ENCODE data around the gene MXD4. TPM values are rescaled to one million over a fixed set of nuclear protein-coding genes. Genes with fewer than 3 reads are reported as not detected.

The MXD4 gene
- total and polyA plus RNA-seq, 9 of the 15 experiments (the other 6 are each of a cell fraction or from before 2014, with no cell fraction given) = 0.06 to 13.5 (median 5.9) TPM

- no peak for DNase-seq (ENCODE audit: extremely low read depth in 1 of 4, low spot score in 3 of 4)
- Histone ChIP-seq H3K9me3 (replicated peaks; ENCODE audit: control insufficient read depth, insufficient read depth, low read depth, low read length) (no peaks in the 10 kb centered on the region), H3K4me1 (replicated peaks in 1 of 2; ENCODE audit: control insufficient read depth in 2 of 2, insufficient read depth in 2 of 2, low read length in 2 of 2) (peaks cover 0 to 49% of the 10 kb centered on the region in 2 experiments; a peak in 2 of 5 replicates), H2AFZ (ENCODE audit: low read depth, low read length) (no peak overlapping the region), H3K4me3 (no peak overlapping the region), H3K27me3 (ENCODE audit: control insufficient read depth in 2 of 2, insufficient read depth in 2 of 2, low read length in 2 of 2) (no peaks in the 10 kb centered on the region), H4K20me1 (replicated peaks; ENCODE audit: control insufficient read depth, insufficient read depth, low read length) (no peaks in the 10 kb centered on the region), H3K79me2 (ENCODE audit: control insufficient read depth, insufficient read depth, low read length) (no peaks in the 10 kb centered on the region), H3K27ac (ENCODE audit: extremely low read depth, low read depth, low read length) (no peak overlapping the region), H3K36me3 (ENCODE audit: control insufficient read depth, insufficient read depth, low read length) (no peaks in the 10 kb centered on the region), H3K9ac (ENCODE audit: insufficient read depth in 1 of 2, low read depth in 2 of 2, low read length in 2 of 2) (no peak overlapping the region), H3K9me1 (ENCODE audit: control insufficient read depth, insufficient read depth, low read length) (peaks cover 2% of the 10 kb centered on the region), H3K4me2 (ENCODE audit: insufficient read depth, low read length) (no peak overlapping the region)
- ATAC-seq = no peak
- in situ Hi-C loops (cut with MboI) (no loop called here), intact Hi-C loops (cut with micrococcal nuclease) (no loop called here)
- WGBS (ENCODE audit: insufficient coverage, low coverage, missing lambda C conversion rate) = 67% methylated on average over 10 of the region's 14 CpGs
- CTCF ChIA-PET (ENCODE audit: low intra/inter-chr PET ratio) = no interaction called here
- BruUV-seq (replicated peaks) = no TSS peak
- POLR2A ChIA-PET = no interaction called here
- FAIRE-seq = no peak
- TF ChIP-seq SRSF1 (IDR thresholded peaks at IDR 0.05; ENCODE audit: low read depth, low read length) (no peak), ZNF12 (CRISPR knock-in tag; IDR thresholded peaks at IDR 0.05) (no peak), MAFK (IDR thresholded peaks at IDR 0.05; ENCODE audit: low read length) (no peak), POLR2G (IDR thresholded peaks at IDR 0.05; ENCODE audit: low read depth, low read length) (0 out of 2 replicates have a peak, but pooled peaks have one; percentile 1), HOXB6 (CRISPR knock-in tag; IDR thresholded peaks at IDR 0.05; ENCODE audit: borderline replicate concordance) (no peak), ZBTB5 (IDR thresholded peaks at IDR 0.05) (no peak), FOXK1 (CRISPR knock-in tag; IDR thresholded peaks at IDR 0.05; ENCODE audit: borderline replicate concordance) (no peak), ARID2 (IDR thresholded peaks at IDR 0.05) (no peak), MTA2 (IDR thresholded peaks at IDR 0.05; ENCODE audit: low read depth) (no peak), PTTG1 (tag; IDR thresholded peaks at IDR 0.05; ENCODE audit: low read depth) (no peak), NFE2 (IDR thresholded peaks at IDR 0.05; ENCODE audit: low read depth) (no peak), ZNF143 (CRISPR knock-in tag; IDR thresholded peaks at IDR 0.05) (0 out of 2 replicates have a peak, but pooled peaks have one; percentile 31), NCOA4 (IDR thresholded peaks at IDR 0.05; ENCODE audit: partially characterized antibody) (no peak)
- TF ChIP-seq, protein P1, sequence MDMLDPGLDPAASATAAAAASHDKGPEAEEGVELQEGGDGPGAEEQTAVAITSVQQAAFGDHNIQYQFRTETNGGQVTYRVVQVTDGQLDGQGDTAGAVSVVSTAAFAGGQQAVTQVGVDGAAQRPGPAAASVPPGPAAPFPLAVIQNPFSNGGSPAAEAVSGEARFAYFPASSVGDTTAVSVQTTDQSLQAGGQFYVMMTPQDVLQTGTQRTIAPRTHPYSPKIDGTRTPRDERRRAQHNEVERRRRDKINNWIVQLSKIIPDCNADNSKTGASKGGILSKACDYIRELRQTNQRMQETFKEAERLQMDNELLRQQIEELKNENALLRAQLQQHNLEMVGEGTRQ (CRISPR knock-in tag; IDR thresholded peaks at IDR 0.05) = no peak
- TF ChIP-seq, protein P2, sequence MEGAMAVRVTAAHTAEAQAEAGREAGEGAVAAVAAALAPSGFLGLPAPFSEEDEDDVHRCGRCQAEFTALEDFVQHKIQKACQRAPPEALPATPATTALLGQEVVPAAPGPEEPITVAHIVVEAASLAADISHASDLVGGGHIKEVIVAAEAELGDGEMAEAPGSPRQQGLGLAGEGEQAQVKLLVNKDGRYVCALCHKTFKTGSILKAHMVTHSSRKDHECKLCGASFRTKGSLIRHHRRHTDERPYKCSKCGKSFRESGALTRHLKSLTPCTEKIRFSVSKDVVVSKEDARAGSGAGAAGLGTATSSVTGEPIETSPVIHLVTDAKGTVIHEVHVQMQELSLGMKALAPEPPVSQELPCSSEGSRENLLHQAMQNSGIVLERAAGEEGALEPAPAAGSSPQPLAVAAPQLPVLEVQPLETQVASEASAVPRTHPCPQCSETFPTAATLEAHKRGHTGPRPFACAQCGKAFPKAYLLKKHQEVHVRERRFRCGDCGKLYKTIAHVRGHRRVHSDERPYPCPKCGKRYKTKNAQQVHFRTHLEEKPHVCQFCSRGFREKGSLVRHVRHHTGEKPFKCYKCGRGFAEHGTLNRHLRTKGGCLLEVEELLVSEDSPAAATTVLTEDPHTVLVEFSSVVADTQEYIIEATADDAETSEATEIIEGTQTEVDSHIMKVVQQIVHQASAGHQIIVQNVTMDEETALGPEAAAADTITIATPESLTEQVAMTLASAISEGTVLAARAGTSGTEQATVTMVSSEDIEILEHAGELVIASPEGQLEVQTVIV (CRISPR knock-in tag; IDR thresholded peaks at IDR 0.05; ENCODE audit: borderline replicate concordance) = no peak
- TF ChIP-seq, protein P3, sequence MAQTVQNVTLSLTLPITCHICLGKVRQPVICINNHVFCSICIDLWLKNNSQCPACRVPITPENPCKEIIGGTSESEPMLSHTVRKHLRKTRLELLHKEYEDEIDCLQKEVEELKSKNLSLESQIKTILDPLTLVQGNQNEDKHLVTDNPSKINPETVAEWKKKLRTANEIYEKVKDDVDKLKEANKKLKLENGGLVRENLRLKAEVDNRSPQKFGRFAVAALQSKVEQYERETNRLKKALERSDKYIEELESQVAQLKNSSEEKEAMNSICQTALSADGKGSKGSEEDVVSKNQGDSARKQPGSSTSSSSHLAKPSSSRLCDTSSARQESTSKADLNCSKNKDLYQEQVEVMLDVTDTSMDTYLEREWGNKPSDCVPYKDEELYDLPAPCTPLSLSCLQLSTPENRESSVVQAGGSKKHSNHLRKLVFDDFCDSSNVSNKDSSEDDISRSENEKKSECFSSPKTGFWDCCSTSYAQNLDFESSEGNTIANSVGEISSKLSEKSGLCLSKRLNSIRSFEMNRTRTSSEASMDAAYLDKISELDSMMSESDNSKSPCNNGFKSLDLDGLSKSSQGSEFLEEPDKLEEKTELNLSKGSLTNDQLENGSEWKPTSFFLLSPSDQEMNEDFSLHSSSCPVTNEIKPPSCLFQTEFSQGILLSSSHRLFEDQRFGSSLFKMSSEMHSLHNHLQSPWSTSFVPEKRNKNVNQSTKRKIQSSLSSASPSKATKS (CRISPR knock-in tag; IDR thresholded peaks at IDR 0.05) = no peak
Observed at GRCh38 chr4:2289311-2289954, 27.5 kb upstream of the MXD4 start.

All from K562 (cell line).